Duodenal mucosa (tissue), 2 donors: ENCODE measurements around the gene OR5K2.

Experiments used
- H3K27ac ChIP-seq: one replicate; pipeline ENCODE4 v1.7.0; 2013; ENCODE audit warnings: low read depth, low read length
- H3K27me3 ChIP-seq, 2 donors: one replicate each; pipeline ENCODE4 v1.7.0; 2013; ENCODE audit warnings: low read length in 2 of 2, control low read depth in 1 of 2; ENCODE audit not compliant: insufficient read depth in 2 of 2, control insufficient read depth in 1 of 2
- H3K36me3 ChIP-seq, 2 donors: one replicate each; pipeline ENCODE4 v1.7.0; 2013; ENCODE audit warnings: low read length in 2 of 2, control low read depth in 1 of 2; ENCODE audit not compliant: insufficient read depth in 2 of 2, control insufficient read depth in 1 of 2
- H3K4me1 ChIP-seq, 2 donors: one replicate each; pipeline ENCODE4 v1.7.0; 2013; ENCODE audit warnings: low read length in 2 of 2, control low read depth in 1 of 2; ENCODE audit not compliant: insufficient read depth in 2 of 2, control insufficient read depth in 1 of 2
- H3K4me3 ChIP-seq, 2 donors: one replicate each; pipeline ENCODE4 v1.7.0; 2013; ENCODE audit warnings: low read length in 2 of 2, low read depth in 1 of 2
- H3K9ac ChIP-seq, 2 donors: one replicate each; pipeline ENCODE4 v1.7.0; 2013; ENCODE audit warnings: low read length in 2 of 2, low read depth in 1 of 2
- H3K9me3 ChIP-seq, 2 donors: one replicate each; pipeline ENCODE4 v1.7.0; 2013; ENCODE audit warnings: low read length in 2 of 2, control low read depth in 1 of 2; ENCODE audit not compliant: control insufficient read depth in 1 of 2

Gene OR5K2

DNA sequence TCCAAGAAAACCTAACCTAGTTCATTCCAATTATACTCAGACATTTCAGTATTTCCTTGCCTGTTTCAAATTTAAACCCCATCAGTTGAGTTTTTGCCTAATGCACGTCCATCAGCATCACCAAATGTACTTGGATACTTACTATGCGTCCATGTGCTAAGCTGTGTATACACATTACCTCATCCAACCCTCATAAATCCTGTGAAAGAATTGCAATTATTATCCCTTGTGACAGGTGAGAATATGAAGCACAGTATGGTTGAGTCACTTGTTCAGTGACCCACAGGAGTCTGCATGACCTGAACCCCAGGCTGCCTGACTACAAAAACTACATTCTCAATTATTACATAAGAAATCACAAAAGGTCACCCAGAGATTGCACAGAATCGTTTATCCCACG, 2.5 kb downstream of the OR5K2 start:
- H3K4me1 ChIP-seq: no peaks in the 10 kb centered on the region
- H3K4me3 ChIP-seq: no peak overlapping the region
- no peak overlapping the region for H3K9ac ChIP-seq
- H3K36me3 ChIP-seq: no peaks in the 10 kb centered on the region
- H3K27me3 ChIP-seq: no peaks in the 10 kb centered on the region
- H3K27ac ChIP-seq: no peak overlapping the region
- no peaks in the 10 kb centered on the region for H3K9me3 ChIP-seq

DNA sequence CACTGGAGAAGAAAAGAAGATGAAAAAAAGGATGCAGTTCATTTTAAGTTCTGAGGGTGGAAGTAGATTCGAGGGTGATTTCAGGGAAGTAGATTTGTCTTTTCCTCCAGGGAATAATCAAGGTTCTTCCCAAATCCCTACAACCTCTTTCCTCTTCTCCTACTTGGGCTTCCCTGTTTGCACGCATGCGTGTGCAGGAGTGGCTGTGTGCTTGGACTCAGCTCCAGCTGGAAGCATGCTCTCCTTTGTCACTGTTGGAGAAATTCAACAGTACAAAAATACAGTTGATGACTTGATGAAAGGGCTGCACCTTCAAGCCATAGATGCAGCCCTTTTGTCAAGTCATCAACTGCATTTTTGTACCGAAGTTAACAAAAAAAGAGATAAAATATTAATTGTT, 3.8 kb downstream of the OR5K2 start:
- Histone ChIP-seq H3K4me1 (no peaks in the 10 kb centered on the region), H3K27ac (no peak overlapping the region), H3K4me3 (no peak overlapping the region), H3K9ac (no peak overlapping the region), H3K9me3 (no peaks in the 10 kb centered on the region), H3K27me3 (no peaks in the 10 kb centered on the region), H3K36me3 (no peaks in the 10 kb centered on the region)

DNA sequence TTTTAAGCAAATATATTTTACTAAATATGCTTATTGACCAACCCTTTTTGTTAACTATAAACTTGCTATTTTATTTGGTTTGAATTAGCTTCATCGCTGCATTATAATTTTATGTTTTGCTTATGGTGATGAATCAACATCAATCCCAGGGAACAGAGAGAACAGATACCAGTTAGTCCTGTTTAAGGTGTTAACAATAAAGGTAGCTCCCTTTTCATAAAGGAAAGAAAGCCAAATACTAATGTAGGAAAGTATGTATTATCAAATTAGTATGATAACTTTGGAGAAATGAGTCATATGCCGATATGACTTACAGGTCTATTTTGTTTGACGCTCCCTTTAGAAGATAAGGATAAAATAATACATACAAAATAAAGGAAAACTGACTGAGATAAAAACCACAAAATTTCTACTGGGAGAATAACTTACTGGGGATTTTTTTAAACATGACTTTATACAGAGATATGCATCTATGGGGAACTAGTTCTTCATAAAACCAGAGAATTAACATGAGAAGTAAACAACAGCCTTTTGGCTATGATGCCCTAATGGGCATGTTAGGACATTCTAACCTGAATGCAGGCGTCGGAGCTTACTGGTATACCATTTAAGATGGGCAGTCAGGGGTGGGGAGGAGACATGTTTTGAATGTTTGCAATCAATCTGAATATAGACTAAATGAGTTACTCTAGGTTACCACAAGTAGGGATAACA, 4.5 kb downstream of the OR5K2 start:
- Histone ChIP-seq H3K4me3 (no peak overlapping the region), H3K36me3 (no peaks in the 10 kb centered on the region), H3K27me3 (no peaks in the 10 kb centered on the region), H3K9me3 (no peaks in the 10 kb centered on the region), H3K9ac (no peak overlapping the region), H3K27ac (no peak overlapping the region), H3K4me1 (no peaks in the 10 kb centered on the region)

GRCh38 chr3:98504539-98504938, 7.1 kb downstream of the OR5K2 start:
- Histone ChIP-seq H3K27ac (no peak overlapping the region), H3K36me3 (no peaks in the 10 kb centered on the region), H3K27me3 (no peaks in the 10 kb centered on the region), H3K4me3 (no peak overlapping the region), H3K4me1 (no peaks in the 10 kb centered on the region), H3K9me3 (no peaks in the 10 kb centered on the region), H3K9ac (no peak overlapping the region)

- H3K27me3 ChIP-seq: no peaks in the 10 kb centered on the region
- H3K9me3 ChIP-seq: no peaks in the 10 kb centered on the region
- H3K36me3 ChIP-seq: no peaks in the 10 kb centered on the region
- no peak overlapping the region for H3K4me3 ChIP-seq
- H3K4me1 ChIP-seq: no peaks in the 10 kb centered on the region
- H3K27ac ChIP-seq: no peak overlapping the region
- H3K9ac ChIP-seq: no peak overlapping the region
Measured at GRCh38 chr3:98508582-98508981, 11.1 kb downstream of the OR5K2 start.

- no peaks in the 10 kb centered on the region for H3K9me3 ChIP-seq
- no peak overlapping the region for H3K27ac ChIP-seq
- H3K9ac ChIP-seq: no peak overlapping the region
Measured at GRCh38 chr3:98512576-98512975, 15.1 kb downstream of the OR5K2 start.

DNA sequence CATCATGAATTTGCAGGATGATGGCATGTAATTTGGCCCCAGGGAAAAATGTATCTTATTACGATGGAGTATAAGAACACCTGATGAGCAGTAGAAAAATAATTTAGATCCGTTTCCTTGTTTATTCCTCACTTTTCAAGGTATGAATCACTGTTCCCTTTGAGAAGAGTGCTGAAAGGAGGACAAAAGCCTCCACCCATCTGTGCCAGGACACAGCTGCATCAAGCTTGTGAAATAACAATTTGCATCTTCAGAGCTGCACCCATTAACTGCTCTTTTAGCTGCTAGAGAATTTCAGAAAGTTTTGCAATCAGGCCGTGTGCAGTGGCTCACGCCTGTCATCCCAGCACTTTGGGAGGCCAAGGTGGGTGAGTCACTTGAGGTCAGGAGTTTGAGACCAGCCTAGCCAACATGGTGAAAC, 15.6 kb downstream of the OR5K2 start:
- H3K4me3 ChIP-seq: no peak overlapping the region
- H3K9me3 ChIP-seq: no peaks in the 10 kb centered on the region
- no peaks in the 10 kb centered on the region for H3K27me3 ChIP-seq
- no peak overlapping the region for H3K27ac ChIP-seq
- H3K4me1 ChIP-seq: no peaks in the 10 kb centered on the region
- H3K36me3 ChIP-seq: peaks cover 18% of the 10 kb centered on the region in 2 donors
- H3K9ac ChIP-seq: no peak overlapping the region

More at GRCh38 chr3:98512576-98512975, 15.1 kb downstream of the OR5K2 start:
- no peak overlapping the region for H3K4me3 ChIP-seq
- H3K4me1 ChIP-seq: no peaks in the 10 kb centered on the region
- H3K27me3 ChIP-seq: no peaks in the 10 kb centered on the region
- H3K36me3 ChIP-seq: peaks cover 15 to 18% of the 10 kb centered on the region in 2 donors

DNA sequence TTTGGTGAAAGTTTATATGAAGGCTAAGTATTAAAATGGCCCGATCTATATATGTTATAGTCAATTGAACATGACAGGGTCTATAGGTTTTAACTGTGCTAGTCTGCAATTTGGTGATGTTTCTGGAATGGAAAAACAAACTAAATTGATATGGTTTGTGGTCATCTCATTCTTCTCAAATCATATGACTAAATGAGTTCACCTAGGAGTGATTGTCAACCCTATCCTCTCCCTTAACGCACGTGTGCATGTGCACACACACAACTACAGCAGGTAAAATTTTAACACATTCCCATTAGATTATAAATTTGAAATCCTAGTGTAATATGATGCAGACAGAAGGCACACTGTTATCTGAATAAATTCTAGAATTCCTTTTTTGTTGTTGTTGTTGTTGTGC, 16.3 kb downstream of the OR5K2 start:
- Histone ChIP-seq H3K9ac (no peak overlapping the region), H3K36me3 (peaks cover 18 to 24% of the 10 kb centered on the region in 2 donors), H3K4me1 (no peaks in the 10 kb centered on the region), H3K4me3 (no peak overlapping the region), H3K27me3 (no peaks in the 10 kb centered on the region), H3K27ac (no peak overlapping the region), H3K9me3 (no peaks in the 10 kb centered on the region)

- Histone ChIP-seq H3K4me1 (peaks cover 4 to 9% of the 10 kb centered on the region in 2 donors), H3K4me3 (no peak overlapping the region), H3K9me3 (no peaks in the 10 kb centered on the region), H3K27me3 (no peaks in the 10 kb centered on the region), H3K9ac (no peak overlapping the region), H3K36me3 (peaks cover 18 to 34% of the 10 kb centered on the region in 2 donors), H3K27ac (no peak overlapping the region)
Measured at GRCh38 chr3:98514948-98515347, 17.5 kb downstream of the OR5K2 start.

DNA sequence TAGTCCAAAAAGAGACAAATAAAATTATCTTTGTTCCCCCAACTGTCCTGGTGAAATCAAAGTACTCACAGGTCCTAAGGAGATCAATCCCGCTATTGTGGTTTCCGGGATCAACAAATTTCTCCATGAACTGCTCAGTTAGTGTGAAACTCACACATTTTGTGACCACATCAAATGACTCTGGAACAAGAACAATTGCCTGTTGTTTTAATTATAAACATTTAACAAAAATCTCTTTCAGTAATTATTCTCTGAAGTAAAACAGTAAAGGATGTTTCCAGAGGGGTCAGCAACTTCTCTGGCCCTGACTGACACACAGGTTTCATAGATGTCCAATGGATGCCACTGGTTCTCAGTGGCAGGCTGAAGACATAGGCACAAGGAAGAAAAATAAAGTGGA, 21.3 kb downstream of the OR5K2 start:
- Histone ChIP-seq H3K36me3 (peaks cover 21 to 40% of the 10 kb centered on the region in 2 donors), H3K4me1 (peaks cover 17 to 27% of the 10 kb centered on the region in 2 donors), H3K27me3 (no peaks in the 10 kb centered on the region), H3K9me3 (no peaks in the 10 kb centered on the region), H3K4me3 (no peak overlapping the region), H3K27ac (no peak overlapping the region), H3K9ac (no peak overlapping the region)
